Measurements from ENCODE around the gene KLF3. TPM values are rescaled to one million over a fixed set of nuclear protein-coding genes. Genes with fewer than 3 reads are reported as not detected.

Gene KLF3
- total and polyA plus RNA-seq, 7 donors: 29.2 to 64.0 (median 38.7) TPM

DNA sequence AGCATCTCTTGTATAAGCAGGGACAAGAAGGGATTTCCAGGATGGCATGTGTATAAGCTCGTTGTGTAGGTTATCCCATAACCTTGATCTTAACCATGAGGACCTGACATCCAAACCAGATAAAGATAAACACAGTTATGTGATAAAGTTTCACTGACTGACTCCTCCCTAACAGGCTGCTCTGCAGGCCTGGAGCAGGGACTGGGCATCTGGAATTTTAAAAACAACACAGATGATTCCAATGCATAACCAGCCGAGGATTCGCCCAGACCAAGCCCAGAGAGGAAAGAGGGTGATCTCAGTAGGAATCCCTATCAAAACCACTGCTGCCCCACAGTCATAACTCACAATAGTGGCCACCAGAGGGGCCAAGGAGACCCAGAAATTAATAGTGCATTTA lies 22.7 kb downstream of the KLF3 start:
- intact Hi-C loops (cut with DNase I): no loop called here
- Histone ChIP-seq H3K9me3 (no peaks in the 10 kb centered on the region), H3K27ac (peak overlapping the region in 3 of 4 donors; percentile 21 to 75 (median 73)), H3K4me3 (no peak overlapping the region), H3K36me3 (peaks cover 19 to 43% (median 29%) of the 10 kb centered on the region in 4 donors), H3K27me3 (no peaks in the 10 kb centered on the region), H3K4me1 (peaks cover 0 to 85% (median 77%) of the 10 kb centered on the region in 4 donors)
- TF ChIP-seq CTCF (IDR thresholded peaks at IDR 0.05): no peak
- TF ChIP-seq POLR2A (IDR thresholded peaks at IDR 0.05): no peak
- TF ChIP-seq POLR2AphosphoS5 (IDR thresholded peaks at IDR 0.05): no peak
- TF ChIP-seq EP300 (IDR thresholded peaks at IDR 0.05): no peak
- 55 to 68% methylated on average over 3 of the region's 3 CpGs for WGBS, 2 donors
- DNase-seq: no peak

DNA sequence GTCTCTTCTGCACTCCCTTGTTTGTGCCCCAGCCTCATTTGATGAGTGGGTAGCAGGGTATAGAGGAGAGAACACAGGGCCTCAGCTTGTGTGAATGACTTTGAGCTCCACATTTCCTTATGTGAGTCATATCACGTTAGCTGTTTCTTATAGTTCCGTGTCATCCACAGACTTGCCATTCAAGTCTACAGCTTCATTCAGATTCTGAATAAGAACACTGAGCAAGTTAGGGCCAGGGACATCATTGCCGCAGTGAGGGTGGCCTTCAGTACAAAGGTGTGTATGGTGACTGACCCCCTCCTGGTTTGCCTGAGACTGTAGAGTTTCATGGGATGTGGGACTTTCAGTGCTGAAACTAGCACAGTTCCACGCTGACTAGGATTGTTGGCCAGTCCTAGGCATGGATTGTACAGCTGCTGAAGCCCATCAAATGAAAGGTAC lies 23.6 kb downstream of the KLF3 start:
- Histone ChIP-seq H3K4me3 (no peak overlapping the region), H3K36me3 (peaks cover 16 to 37% (median 29%) of the 10 kb centered on the region in 4 donors), H3K27me3 (no peaks in the 10 kb centered on the region), H3K27ac (peak overlapping the region in 3 of 4 donors; percentile 9 to 75 (median 73)), H3K9me3 (no peaks in the 10 kb centered on the region), H3K4me1 (peaks cover 0 to 85% (median 77%) of the 10 kb centered on the region in 4 donors)
- no peak for TF ChIP-seq CTCF (IDR thresholded peaks at IDR 0.05)
- TF ChIP-seq POLR2A (IDR thresholded peaks at IDR 0.05): no peak
- no peak for TF ChIP-seq EP300 (IDR thresholded peaks at IDR 0.05)
- no peak for TF ChIP-seq POLR2AphosphoS5 (IDR thresholded peaks at IDR 0.05)
- intact Hi-C loops (cut with DNase I): no loop called here
- DNase-seq: no peak
- WGBS, 2 donors: 44 to 66% methylated on average over 4 of the region's 4 CpGs

- H3K27ac ChIP-seq: peak overlapping the region in 1 of 4 donors; percentile 68
Measured at GRCh38 chr4:38688676-38689355, 24.8 kb downstream of the KLF3 start.

GRCh38 chr4:38691251-38692008 lies 27.4 kb downstream of the KLF3 start:
- WGBS, 2 donors: 44 to 63% methylated on average over 9 of the region's 9 CpGs
- Histone ChIP-seq H3K27ac (peak overlapping the region; percentile 52 to 68 (median 58)), H3K9me3 (no peaks in the 10 kb centered on the region), H3K36me3 (peaks cover 25 to 68% (median 45%) of the 10 kb centered on the region in 4 donors), H3K4me3 (no peak overlapping the region), H3K27me3 (no peaks in the 10 kb centered on the region), H3K4me1 (peaks cover 0 to 69% (median 59%) of the 10 kb centered on the region in 4 donors)
- DNase-seq: peak; percentile 70
- intact Hi-C loops (cut with DNase I): no loop called here
- TF ChIP-seq CTCF (IDR thresholded peaks at IDR 0.05): no peak
- peak; percentile 39 to 65 (median 52) for TF ChIP-seq POLR2AphosphoS5 (IDR thresholded peaks at IDR 0.05)
- TF ChIP-seq EP300 (IDR thresholded peaks at IDR 0.05): peak in 1 of 4 donors; percentile 18
- TF ChIP-seq POLR2A (IDR thresholded peaks at IDR 0.05): no peak

More at GRCh38 chr4:38688676-38689355, 24.8 kb downstream of the KLF3 start:
- 97% methylated on average over 26 of the region's 26 CpGs for WGBS, 2 donors
- intact Hi-C loops (cut with DNase I): no loop called here
- Histone ChIP-seq H3K36me3 (peaks cover 16 to 43% (median 30%) of the 10 kb centered on the region in 4 donors), H3K4me3 (no peak overlapping the region), H3K9me3 (no peaks in the 10 kb centered on the region), H3K27me3 (no peaks in the 10 kb centered on the region), H3K4me1 (peaks cover 0 to 75% (median 68%) of the 10 kb centered on the region in 4 donors)
- no peak for TF ChIP-seq EP300 (IDR thresholded peaks at IDR 0.05)
- TF ChIP-seq POLR2AphosphoS5 (IDR thresholded peaks at IDR 0.05): no peak
- TF ChIP-seq CTCF (IDR thresholded peaks at IDR 0.05): no peak
- no peak for TF ChIP-seq POLR2A (IDR thresholded peaks at IDR 0.05)
- no peak for DNase-seq

Measured in sigmoid colon (tissue), 7 donors.